CD4-positive, alpha-beta memory T cell (primary cell): ENCODE data around the gene HELZ. TPM values are rescaled to one million over a fixed set of nuclear protein-coding genes. Genes with fewer than 3 reads are reported as not detected.

Source experiments
- CTCF ChIA-PET: fragments of 350-600 bp; sonication (Branson Sonifier 250); formaldehyde crosslinking; loops from one replicate; lab custom pipeline; 2021; ENCODE audit warnings: inconsistent platforms; ENCODE audit not compliant: partially characterized antibody; lab: Charles Lee
- POLR2A ChIA-PET: fragments of 350-600 bp; sonication (Branson Sonifier 250); formaldehyde crosslinking; loops from one replicate; lab custom pipeline; 2021; ENCODE audit not compliant: partially characterized antibody; lab: Charles Lee
- DNase-seq, 5 donors: peaks; one replicate each; pipeline versions ENCODE4 v3.0.0 to v3.0.0-alpha.2; 2020 to 2022; ENCODE audit warnings: mixed read lengths in 1 of 5
- H3K27ac ChIP-seq: one replicate; pipeline ENCODE4 v1.7.0; 2013; ENCODE audit warnings: low read depth, low read length
- H3K27me3 ChIP-seq: 2 replicates; pipeline ENCODE4 v1.7.0; 2013; ENCODE audit warnings: mild to moderate bottlenecking, low read length, moderate library complexity; ENCODE audit not compliant: insufficient read depth
- H3K36me3 ChIP-seq: 2 replicates; pipeline ENCODE4 v1.7.0; 2013; ENCODE audit warnings: mild to moderate bottlenecking, low read length, moderate library complexity; ENCODE audit not compliant: insufficient read depth
- H3K4me1 ChIP-seq: 2 replicates; pipeline ENCODE4 v1.7.0; 2013; ENCODE audit warnings: mild to moderate bottlenecking, low read length, moderate library complexity; ENCODE audit not compliant: insufficient read depth
- H3K4me3 ChIP-seq, 2 donors: one replicate each; pipeline ENCODE4 v1.7.0; 2013; ENCODE audit warnings: low read length in 2 of 2, mild to moderate bottlenecking in 1 of 2
- H3K9me3 ChIP-seq, 2 donors: one replicate each; pipeline ENCODE4 v1.7.0; 2013; ENCODE audit warnings: low read length in 2 of 2, control low read depth in 1 of 2; ENCODE audit not compliant: control insufficient read depth in 1 of 2
- H3K27ac Mint-ChIP-seq, 7 donors: one replicate each; pipeline ENCODE4 v1.8.0; 2020 to 2021; ENCODE audit warnings: mixed read lengths in 7 of 7, mild to moderate bottlenecking in 6 of 7, inconsistent platforms in 3 of 7, moderate library complexity in 3 of 7
- H3K27me3 Mint-ChIP-seq, 2 donors: one replicate each; pipeline ENCODE4 v1.8.0; 2020 to 2021; ENCODE audit warnings: mixed read lengths in 2 of 2
- H3K36me3 Mint-ChIP-seq, 2 donors: one replicate each; pipeline ENCODE4 v1.8.0; 2020 to 2021; ENCODE audit warnings: mixed read lengths in 2 of 2, inconsistent platforms in 1 of 2, mild to moderate bottlenecking in 1 of 2
- H3K4me1 Mint-ChIP-seq, 4 donors: one replicate each; pipeline ENCODE4 v1.8.0; 2020 to 2021; ENCODE audit warnings: mixed read lengths in 4 of 4, mild to moderate bottlenecking in 1 of 4
- H3K4me3 Mint-ChIP-seq, 8 donors: one replicate each; pipeline ENCODE4 v1.8.0; 2020 to 2021; ENCODE audit warnings: mixed read lengths in 8 of 8, mild to moderate bottlenecking in 7 of 8, moderate library complexity in 6 of 8, inconsistent platforms in 3 of 8
- H3K9me3 Mint-ChIP-seq, 8 donors: one replicate each; pipeline ENCODE4 v1.8.0; 2020 to 2021; ENCODE audit warnings: mixed read lengths in 8 of 8, mild to moderate bottlenecking in 5 of 8, inconsistent platforms in 3 of 8, moderate library complexity in 1 of 8
- intact Hi-C: fragments of 100-400 bp; cut with micrococcal nuclease; formaldehyde crosslinking; loops from one replicate; pipeline ENCODE4 v1.15.1; 2023
- polyA plus RNA-seq, 2 donors: library from polyadenylated mRNA; unstranded; fragments of 300-500 nt; fragmentation: Illumina TruSeq; gene quantifications; one replicate each; pipeline ENCODE4 v1.2.3, GENCODE V29; 2021
- total RNA-seq, 2 experiments: library from RNA; stranded (reverse); gene quantifications; one replicate each; pipeline ENCODE4 v1.2.3, GENCODE V29; 2021

HELZ gene
- total and polyA plus RNA-seq, 4 experiments from 2014 or later = 32.0 to 104 (median 86.4) TPM

GRCh38 chr17:67072885-67073284, 172.1 kb downstream of the HELZ start:
- no peaks in the 10 kb centered on the region for H3K27me3 Mint-ChIP-seq
- ChIA-PET CTCF (no interaction called here), POLR2A (no interaction called here)
- H3K9me3 Mint-ChIP-seq = peaks cover 0 to 3% (median 0%) of the 10 kb centered on the region in 8 donors
- no peak overlapping the region for H3K4me3 ChIP-seq
- H3K4me1 Mint-ChIP-seq = peaks cover 0 to 4% (median 0%) of the 10 kb centered on the region in 4 donors
- H3K4me3 Mint-ChIP-seq = no peak overlapping the region
- H3K36me3 ChIP-seq = peaks cover 5% of the 10 kb centered on the region
- DNase-seq = no peak
- H3K27ac ChIP-seq = no peak overlapping the region
- H3K4me1 ChIP-seq = no peaks in the 10 kb centered on the region
- intact Hi-C loops = no loop called here
- H3K27me3 ChIP-seq = no peaks in the 10 kb centered on the region
- H3K36me3 Mint-ChIP-seq = peaks cover 26 to 37% of the 10 kb centered on the region in 2 donors
- H3K9me3 ChIP-seq = no peaks in the 10 kb centered on the region
- peak overlapping the region in 1 of 7 donors; percentile 36 for H3K27ac Mint-ChIP-seq

GRCh38 chr17:67071595-67071994, 173.4 kb downstream of the HELZ start:
- no peak overlapping the region for H3K27ac Mint-ChIP-seq
- no peak for DNase-seq
- H3K27ac ChIP-seq = no peak overlapping the region
- no peak overlapping the region for H3K4me3 Mint-ChIP-seq
- H3K36me3 ChIP-seq = peaks cover 5% of the 10 kb centered on the region
- no peaks in the 10 kb centered on the region for H3K27me3 Mint-ChIP-seq
- H3K36me3 Mint-ChIP-seq = peaks cover 21 to 33% of the 10 kb centered on the region in 2 donors
- no peak overlapping the region for H3K4me3 ChIP-seq
- intact Hi-C loops = no loop called here
- ChIA-PET CTCF (no interaction called here), POLR2A (no interaction called here)
- no peaks in the 10 kb centered on the region for H3K9me3 ChIP-seq
- H3K4me1 Mint-ChIP-seq = peaks cover 0 to 4% (median 0%) of the 10 kb centered on the region in 4 donors
- no peaks in the 10 kb centered on the region for H3K4me1 ChIP-seq
- no peaks in the 10 kb centered on the region for H3K27me3 ChIP-seq
- peaks cover 0 to 3% (median 0%) of the 10 kb centered on the region in 8 donors for H3K9me3 Mint-ChIP-seq

- intact Hi-C loops = no loop called here
- H3K9me3 Mint-ChIP-seq = peaks cover 0 to 3% (median 0%) of the 10 kb centered on the region in 8 donors
- H3K27ac ChIP-seq = no peak overlapping the region
- H3K9me3 ChIP-seq = no peaks in the 10 kb centered on the region
- H3K4me3 Mint-ChIP-seq = no peak overlapping the region
- H3K4me1 Mint-ChIP-seq = peaks cover 0 to 2% (median 0%) of the 10 kb centered on the region in 4 donors
- peaks cover 5% of the 10 kb centered on the region for H3K36me3 ChIP-seq
- ChIA-PET CTCF (interaction anchor here (1.3 to 2.0 kb wide), 2 partner anchors 8 to 13 kb away, joined by 3 to 6 read pairs; no protein-coding TSS in a partner anchor), POLR2A (interaction anchor here (0.6 to 1.6 kb wide), 2 partner anchors 12 to 24 kb away, joined by 3 to 5 read pairs; no protein-coding TSS in a partner anchor)
- H3K36me3 Mint-ChIP-seq = peaks cover 18 to 19% of the 10 kb centered on the region in 2 donors
- H3K4me1 ChIP-seq = no peaks in the 10 kb centered on the region
- H3K4me3 ChIP-seq = no peak overlapping the region
- H3K27me3 Mint-ChIP-seq = no peaks in the 10 kb centered on the region
- H3K27ac Mint-ChIP-seq = no peak overlapping the region
- no peaks in the 10 kb centered on the region for H3K27me3 ChIP-seq
- no peak for DNase-seq
Measured at GRCh38 chr17:67069603-67070136, 175.3 kb downstream of the HELZ start.

- no peak overlapping the region for H3K4me3 Mint-ChIP-seq
- Histone ChIP-seq H3K4me3 (no peak overlapping the region), H3K27me3 (no peaks in the 10 kb centered on the region), H3K36me3 (peaks cover 4% of the 10 kb centered on the region), H3K4me1 (no peaks in the 10 kb centered on the region), H3K27ac (no peak overlapping the region), H3K9me3 (no peaks in the 10 kb centered on the region)
- peaks cover 0 to 3% (median 0%) of the 10 kb centered on the region in 8 donors for H3K9me3 Mint-ChIP-seq
- H3K36me3 Mint-ChIP-seq = peaks cover 18 to 19% of the 10 kb centered on the region in 2 donors
- intact Hi-C loops = no loop called here
- no peak for DNase-seq
- ChIA-PET POLR2A (interaction anchor here (1.6 kb wide), 1 partner anchor 13 kb away, joined by 5 read pairs; no protein-coding TSS in a partner anchor), CTCF (interaction anchor here (1.3 to 2.0 kb wide), 2 partner anchors 9 to 14 kb away, joined by 3 to 6 read pairs; no protein-coding TSS in a partner anchor)
- peak overlapping the region in 1 of 7 donors; percentile 72 for H3K27ac Mint-ChIP-seq
- H3K27me3 Mint-ChIP-seq = no peaks in the 10 kb centered on the region
- H3K4me1 Mint-ChIP-seq = peaks cover 0 to 2% (median 0%) of the 10 kb centered on the region in 4 donors
Measured at GRCh38 chr17:67068999-67069398, 176.0 kb downstream of the HELZ start.

GRCh38 chr17:67067571-67068482, 177.2 kb downstream of the HELZ start:
- Histone ChIP-seq H3K27ac (no peak overlapping the region), H3K9me3 (no peaks in the 10 kb centered on the region), H3K27me3 (no peaks in the 10 kb centered on the region), H3K4me1 (no peaks in the 10 kb centered on the region), H3K36me3 (no peaks in the 10 kb centered on the region), H3K4me3 (no peak overlapping the region)
- H3K4me1 Mint-ChIP-seq = no peaks in the 10 kb centered on the region
- H3K36me3 Mint-ChIP-seq = peaks cover 12 to 15% of the 10 kb centered on the region in 2 donors
- intact Hi-C loops = no loop called here
- no peak overlapping the region for H3K4me3 Mint-ChIP-seq
- H3K9me3 Mint-ChIP-seq = no peaks in the 10 kb centered on the region
- no peaks in the 10 kb centered on the region for H3K27me3 Mint-ChIP-seq
- peak overlapping the region in 3 of 7 donors; percentile 1 to 74 (median 10) for H3K27ac Mint-ChIP-seq
- DNase-seq = no peak
- CTCF ChIA-PET = interaction anchor here (1.3 to 2.0 kb wide), 2 partner anchors 10 to 15 kb away, joined by 3 to 6 read pairs; no protein-coding TSS in a partner anchor
- POLR2A ChIA-PET = interaction anchor here (1.6 kb wide), 1 partner anchor 14 kb away, joined by 5 read pairs; no protein-coding TSS in a partner anchor

- no peaks in the 10 kb centered on the region for H3K4me1 ChIP-seq
- H3K36me3 ChIP-seq = no peaks in the 10 kb centered on the region
- Mint-ChIP-seq H3K36me3 (peaks cover 11 to 13% of the 10 kb centered on the region in 2 donors), H3K4me1 (no peaks in the 10 kb centered on the region), H3K27ac (peak overlapping the region in 1 of 7 donors; percentile 63), H3K27me3 (no peaks in the 10 kb centered on the region), H3K9me3 (no peaks in the 10 kb centered on the region), H3K4me3 (no peak overlapping the region)
- H3K4me3 ChIP-seq = no peak overlapping the region
- DNase-seq = no peak
- no peaks in the 10 kb centered on the region for H3K27me3 ChIP-seq
- no peaks in the 10 kb centered on the region for H3K9me3 ChIP-seq
- ChIA-PET CTCF (interaction anchor here (0.8 kb wide), 1 partner anchor 206 kb away, joined by 5 read pairs; no protein-coding TSS in a partner anchor), POLR2A (no interaction called here)
- intact Hi-C loops = no loop called here
- H3K27ac ChIP-seq = no peak overlapping the region
Measured at GRCh38 chr17:67066717-67067116, 178.3 kb downstream of the HELZ start.

- ChIA-PET CTCF (no interaction called here), POLR2A (no interaction called here)
- H3K4me3 Mint-ChIP-seq = no peak overlapping the region
- no peaks in the 10 kb centered on the region for H3K9me3 Mint-ChIP-seq
- Histone ChIP-seq H3K27me3 (no peaks in the 10 kb centered on the region), H3K36me3 (no peaks in the 10 kb centered on the region), H3K9me3 (no peaks in the 10 kb centered on the region), H3K4me3 (no peak overlapping the region), H3K4me1 (no peaks in the 10 kb centered on the region), H3K27ac (no peak overlapping the region)
- H3K27ac Mint-ChIP-seq = no peak overlapping the region
- H3K4me1 Mint-ChIP-seq = no peaks in the 10 kb centered on the region
- intact Hi-C loops = no loop called here
- H3K36me3 Mint-ChIP-seq = peaks cover 3 to 20% of the 10 kb centered on the region in 2 donors
- no peak for DNase-seq
- H3K27me3 Mint-ChIP-seq = no peaks in the 10 kb centered on the region
Measured at GRCh38 chr17:67063141-67063540, 181.9 kb downstream of the HELZ start.
